Renal cortical epithelial cell (primary cell): ENCODE results near the gene PGM2L1. TPM values are rescaled to one million over a fixed set of nuclear protein-coding genes. Genes with fewer than 3 reads are reported as not detected.

Experiments
- DNase-seq: peaks from one replicate; pipeline ENCODE4 v3.0.0-alpha.2; 2011; ENCODE audit warnings: low read depth
- total RNA-seq: library from RNA; depleted of rRNA; stranded (reverse); fragments of >200 nt; gene quantifications from 2 replicates; pipeline ENCODE4 v1.2.3, GENCODE V29; 2014

The PGM2L1 gene
- total RNA-seq: 29.2 and 32.6 TPM in 2 replicates

DNA sequence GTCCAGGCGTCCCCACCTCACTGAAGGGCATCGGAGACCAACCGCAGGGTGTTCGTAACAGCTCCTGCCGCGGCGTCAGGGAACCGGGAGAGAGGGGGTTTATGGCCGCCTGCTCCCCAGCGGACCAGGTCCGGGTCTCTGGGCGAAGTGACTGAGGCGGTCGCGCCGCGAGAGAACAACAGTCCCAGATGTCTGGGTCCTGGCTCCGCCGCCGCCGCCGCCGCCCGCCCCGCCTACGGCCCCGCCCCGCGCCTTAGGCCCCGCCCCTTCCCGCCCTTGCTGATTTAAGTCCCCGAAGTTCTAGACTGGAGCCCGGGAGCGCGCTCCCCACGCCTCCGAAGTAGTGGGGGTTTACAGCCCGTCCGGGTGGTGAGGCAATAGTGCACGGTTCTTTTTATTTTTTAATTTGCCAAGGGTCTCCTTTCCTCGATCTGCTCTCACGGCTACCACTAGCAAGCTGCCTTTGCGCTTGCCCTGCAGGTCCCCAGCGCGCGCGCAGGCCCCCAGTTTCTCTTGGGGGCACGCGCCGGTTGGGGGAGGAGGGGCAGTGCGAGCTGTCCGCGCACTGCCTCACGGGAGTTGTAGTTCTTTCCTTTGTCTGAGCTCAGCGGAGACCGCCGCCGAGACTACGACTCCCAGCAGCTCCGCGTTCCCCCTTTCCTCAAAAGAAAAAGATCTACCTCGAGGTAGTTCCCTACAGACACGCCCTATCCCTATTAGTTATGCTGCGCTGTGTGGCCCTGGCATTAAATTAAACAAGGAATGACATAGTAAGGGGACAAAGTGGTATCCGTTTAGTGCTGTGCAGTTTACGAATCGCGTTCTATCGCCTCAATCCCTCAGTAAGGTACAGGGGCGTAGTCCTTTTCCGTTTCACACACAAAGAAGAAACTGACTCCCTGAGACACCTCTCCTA, at the start of gene PGM2L1:
PGM2L1 (minus strand) TSS at position 190 of the 916 bp plus-strand sequence. CDS start 272 bp downstream, outside the sequence.
- DNase-seq: peak; percentile 86

DNA sequence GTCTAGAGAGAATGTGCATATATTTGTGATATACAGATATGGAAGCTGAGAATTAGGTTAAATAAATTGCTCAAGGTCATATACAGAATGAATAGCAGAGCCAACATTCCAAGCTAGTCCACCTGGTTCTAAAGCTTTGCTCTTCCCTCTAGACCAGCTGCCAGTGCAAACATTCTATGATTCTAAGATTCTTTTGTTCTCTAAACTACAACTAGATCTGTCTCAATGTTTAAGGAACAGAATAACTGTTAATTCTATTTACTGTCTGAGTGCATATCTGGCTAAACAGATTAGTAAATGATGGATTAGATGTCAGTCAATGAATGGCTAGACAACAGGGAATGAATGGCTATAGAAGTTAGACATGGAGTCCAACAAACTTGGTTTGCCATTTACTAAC, 49.5 kb upstream of the PGM2L1 start:
- DNase-seq: no peak

DNA sequence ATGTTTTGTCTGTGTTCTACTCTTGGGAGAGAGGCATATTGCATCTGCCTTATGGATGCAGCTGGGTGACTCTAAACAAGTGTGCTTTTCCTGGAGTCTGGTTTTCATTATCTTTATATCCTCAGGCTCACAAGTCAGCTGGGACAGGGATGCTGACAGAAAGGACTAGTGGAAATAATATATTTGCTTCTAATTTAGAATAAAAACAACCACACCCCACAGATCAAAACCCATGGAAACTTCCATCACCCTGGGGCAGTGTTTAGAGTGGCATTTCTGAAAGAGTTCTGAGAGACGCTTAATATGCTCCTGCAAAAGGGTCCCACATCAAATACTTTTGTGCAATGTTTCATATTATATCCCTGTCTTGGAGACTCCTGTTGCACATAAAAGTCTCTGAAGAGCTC, 48.3 kb upstream of the PGM2L1 start:
- DNase-seq: no peak

DNA sequence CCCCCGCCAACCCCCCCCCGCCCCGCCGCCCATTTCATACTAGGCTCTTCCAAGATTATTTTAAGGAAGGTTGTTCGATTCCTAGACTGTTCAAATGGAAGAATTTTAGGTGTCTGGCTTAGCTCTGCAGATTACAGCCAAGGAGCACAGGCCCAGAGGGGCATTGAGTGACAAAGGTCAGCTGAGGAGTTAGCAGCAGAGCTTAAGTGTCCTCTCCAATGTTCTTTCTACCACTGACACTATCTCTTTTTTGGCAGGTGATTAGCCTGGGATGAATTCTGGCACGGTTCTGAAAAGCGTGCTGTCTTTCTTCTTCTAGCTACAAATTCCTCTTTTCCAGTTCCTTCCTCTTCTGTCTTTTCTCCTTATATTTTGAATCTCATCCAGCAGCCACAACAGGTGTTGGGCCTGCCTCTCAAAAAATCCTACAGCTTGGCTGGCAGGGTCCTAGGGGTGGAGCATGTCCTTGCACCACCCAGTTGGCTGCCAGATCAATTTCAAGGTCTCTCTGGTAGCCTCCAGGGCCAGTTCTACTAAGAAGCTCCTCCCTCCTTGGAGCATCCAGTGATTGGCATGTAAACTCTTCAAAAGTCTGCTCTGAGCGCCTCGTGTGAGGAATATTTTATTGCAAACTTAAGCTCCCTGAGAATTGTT, 46.1 kb upstream of the PGM2L1 start:
- DNase-seq: no peak

DNA sequence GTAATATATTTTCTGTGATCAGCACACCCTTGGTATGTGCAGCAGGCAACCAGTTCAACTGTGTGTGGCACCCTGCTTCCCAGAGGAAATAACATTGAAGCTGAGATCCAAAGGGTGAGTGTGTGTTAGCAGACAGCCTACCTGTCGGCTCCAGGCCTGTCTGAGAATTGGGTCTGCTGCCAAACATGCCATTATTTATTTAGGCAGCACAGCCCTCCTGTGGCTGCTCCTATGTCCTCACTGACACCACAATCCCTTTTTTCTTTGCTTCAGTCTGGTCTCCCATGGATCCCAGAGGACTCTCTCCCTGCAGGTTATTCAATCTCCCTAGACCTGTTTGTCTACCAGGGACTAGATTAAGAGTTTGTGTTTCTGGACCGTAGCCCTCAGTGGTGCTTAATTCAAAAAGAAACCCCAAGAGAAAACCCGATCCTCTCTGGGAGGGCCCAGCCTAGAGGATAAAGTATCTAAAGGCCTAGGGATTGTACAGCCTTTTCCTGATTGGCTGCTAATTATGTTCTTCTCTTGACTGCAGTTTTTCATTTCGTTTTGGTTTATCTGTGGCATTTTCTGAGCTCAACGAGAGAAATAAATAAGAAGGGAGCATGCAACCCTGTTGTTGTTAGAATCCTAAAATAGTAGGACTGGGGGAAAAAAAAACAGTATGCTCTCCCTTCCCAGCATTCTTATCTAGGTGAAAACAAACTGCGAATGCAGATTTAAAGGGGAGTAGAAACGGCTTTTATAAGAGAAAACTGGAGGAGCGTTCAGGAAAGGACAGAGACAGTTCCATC, 45.0 kb upstream of the PGM2L1 start:
- peak; percentile 54 for DNase-seq

DNA sequence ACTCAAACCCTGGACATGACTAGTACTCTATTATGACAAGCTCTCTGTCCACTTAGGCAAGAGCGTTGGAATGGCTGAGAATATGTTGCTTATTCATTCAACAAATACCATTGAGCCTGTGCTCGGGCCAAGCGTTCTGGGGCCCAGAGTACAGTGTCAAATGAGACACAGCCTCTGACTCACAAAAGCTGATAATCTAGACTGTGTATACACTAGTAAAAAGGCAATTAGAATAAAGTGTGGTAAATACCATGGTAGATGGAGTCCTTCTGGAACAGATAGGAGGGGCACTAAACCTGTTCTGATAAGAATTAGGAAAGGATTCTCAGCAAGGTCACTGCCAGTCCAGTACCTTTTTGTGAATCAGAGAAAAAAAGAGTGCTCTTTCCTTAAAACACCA, 44.4 kb upstream of the PGM2L1 start:
- peak; percentile 27 for DNase-seq

DNA sequence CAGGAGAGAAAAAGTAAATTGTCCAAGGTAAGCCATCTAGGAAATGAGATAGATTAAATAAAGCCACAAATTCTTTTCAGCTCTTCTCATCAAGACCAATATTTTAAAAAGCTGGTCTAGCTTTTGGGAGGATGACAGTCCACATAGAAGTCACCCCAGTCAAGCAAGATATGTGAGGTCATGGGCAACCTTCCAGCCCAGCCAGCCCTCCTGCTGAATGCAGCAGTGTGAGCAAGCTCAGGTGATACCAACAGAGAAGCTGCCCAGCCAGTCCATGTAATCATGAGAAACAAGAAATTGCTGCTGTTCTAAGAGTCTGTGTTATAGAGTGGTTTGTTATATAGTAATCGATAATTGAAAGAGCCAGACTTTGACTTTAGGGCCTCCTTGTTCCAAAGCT, 40.4 kb upstream of the PGM2L1 start:
- DNase-seq: no peak

DNA sequence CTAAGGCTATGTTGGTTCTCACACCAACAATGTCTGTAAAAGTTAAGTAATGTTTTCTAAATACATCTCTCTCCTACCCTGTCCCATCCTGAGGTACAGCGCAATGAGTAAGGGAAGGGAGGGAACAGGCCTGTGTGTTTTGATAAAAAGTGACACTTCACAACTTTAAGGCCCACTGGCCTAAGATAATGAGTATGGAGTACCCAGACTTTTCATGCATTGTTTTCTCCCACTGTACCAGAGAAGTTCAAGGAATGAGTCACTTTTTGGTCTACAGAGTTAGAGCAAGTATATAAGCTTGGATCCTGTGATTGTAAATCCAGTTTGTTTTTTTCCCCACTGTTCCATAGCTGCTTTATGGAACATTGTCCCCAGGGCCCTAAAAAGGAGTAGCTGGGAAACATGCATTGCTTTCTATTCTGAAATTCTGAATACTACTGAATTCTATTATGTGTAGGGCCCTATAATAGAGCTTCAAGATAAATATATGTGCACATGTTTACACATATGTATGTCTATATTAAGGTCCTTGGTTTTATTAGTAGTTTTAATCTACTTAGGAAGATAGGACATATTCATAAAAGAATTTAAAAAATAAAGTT, 39.3 kb upstream of the PGM2L1 start:
- DNase-seq: peak; percentile 90

DNA sequence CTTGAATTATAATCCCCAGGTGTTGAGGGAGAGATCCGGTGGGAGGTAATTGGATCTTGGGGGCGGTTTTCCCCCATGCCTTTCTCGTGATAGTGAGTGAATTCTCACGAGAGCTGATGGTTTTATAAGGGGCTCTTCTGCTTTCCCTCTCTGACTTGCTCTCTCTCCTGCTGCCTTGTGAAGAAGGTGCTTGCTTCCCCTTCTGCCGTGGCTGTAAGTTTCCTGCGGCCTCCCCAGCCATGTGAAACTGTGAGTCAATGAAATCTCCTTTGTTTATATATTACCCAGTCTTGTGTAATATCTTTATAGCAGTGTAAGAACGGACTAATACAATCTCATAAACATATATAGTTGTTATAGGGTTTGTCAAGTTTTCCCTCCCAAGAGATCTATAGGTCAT, 36.3 kb upstream of the PGM2L1 start:
- peak; percentile 7 for DNase-seq

DNA sequence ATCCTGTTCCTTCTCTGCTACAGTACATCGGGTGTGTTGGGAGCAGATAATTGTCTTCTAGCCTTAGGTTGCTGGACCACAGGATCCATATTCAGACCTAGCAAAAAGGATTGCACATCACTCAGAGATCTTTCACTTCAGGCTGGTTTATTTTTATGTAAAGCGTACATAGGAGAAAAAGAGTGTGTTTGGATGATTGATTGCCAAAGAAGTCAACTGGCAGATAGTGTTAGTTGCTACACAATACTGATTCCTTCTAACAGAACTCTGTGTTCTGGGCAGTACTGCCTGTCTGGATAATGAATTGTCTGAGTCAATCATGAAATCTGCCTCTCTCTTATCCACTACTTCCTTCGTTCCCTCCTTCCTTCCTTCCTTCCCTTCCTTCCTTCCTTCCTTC, 31.0 kb upstream of the PGM2L1 start:
- no peak for DNase-seq

DNA sequence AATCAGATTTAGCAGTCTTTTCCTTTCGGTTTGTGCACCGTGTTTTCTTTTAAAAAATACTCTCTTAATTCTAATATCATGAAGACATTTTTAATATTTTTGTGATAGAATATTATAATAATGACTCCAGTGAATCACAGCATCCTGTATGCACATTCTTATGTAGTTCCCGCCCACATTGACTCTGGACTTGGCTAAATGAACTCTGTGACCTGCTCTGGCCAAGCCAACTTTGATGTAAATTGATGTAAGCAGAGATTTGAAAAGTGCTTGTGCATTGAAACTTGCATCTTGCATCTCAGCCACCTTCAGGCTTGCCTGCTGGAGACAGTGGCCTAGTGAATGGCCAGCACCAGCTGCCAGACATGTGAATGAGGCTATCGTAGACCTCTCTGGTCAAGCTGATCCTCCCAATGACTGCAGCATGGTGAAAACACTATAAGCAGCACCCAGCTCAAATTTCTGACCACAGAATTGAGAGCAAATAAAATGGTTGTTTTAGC, 29.2 kb upstream of the PGM2L1 start:
- DNase-seq: no peak

DNA sequence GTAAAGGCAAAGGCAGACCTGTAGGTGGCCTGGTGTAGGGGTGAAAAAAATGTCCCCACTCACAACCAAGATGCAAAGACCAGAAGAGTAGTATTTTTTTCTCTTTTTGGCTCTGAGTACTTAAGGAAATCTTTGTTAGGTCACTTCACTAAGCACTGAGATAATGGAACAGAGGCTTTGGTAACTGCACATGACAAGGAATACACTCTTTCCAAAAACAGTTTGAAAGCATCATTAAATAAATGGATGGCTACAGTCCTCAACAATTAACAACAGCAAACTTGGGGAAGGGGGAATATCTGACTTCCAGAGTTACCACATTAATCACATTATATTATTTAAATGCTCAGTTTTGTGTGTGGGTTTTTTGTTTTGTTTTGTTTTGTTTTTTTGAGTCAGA, 26.9 kb upstream of the PGM2L1 start:
- no peak for DNase-seq

DNA sequence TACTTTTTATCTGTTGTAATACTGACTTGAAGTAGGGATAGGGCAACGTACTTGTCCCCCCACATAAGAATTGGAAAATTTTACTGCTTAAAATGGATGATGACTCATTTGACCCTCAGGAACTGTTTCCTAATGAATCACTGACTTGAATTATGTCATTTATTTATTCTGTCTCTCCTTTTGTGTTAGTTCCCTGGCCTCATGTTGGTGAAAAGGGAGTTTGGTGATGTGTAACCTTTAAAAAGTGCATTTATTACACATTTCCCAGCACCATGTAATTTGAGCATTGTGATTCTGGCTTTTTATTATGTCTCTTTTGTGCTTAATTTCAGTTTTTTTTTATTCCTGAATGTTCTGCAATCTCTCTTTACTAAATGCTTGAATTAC, 20.3 kb upstream of the PGM2L1 start:
- peak; percentile 96 for DNase-seq

DNA sequence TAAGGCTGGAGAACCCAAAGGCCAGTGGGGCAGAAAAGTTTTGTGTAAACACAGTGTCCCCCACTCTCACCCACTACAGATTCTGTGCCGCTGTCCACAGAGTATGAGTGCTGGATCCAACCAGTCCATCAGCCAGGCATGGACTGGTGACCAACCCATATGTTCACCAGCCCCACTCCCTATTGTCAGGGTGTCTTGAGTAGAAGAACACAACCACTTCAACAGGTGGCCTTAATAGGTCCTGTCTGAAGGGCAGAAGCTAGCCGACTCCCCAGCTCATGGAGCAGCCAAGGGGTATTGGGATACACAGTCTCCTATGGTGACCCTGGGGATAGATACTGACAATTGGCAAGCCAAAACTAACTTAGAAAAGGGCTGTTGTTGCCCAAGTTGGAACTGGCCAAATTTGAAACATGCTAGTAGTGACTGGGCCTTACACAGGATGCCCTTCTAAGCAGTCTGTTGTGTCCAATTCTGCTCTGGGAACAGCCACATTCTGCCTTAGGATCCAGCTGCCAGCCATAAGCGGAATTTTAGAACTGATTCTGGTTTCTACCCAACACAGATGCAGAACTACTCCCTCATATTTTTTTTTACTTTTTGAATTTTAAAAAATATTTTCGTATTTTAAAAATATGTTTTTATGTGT, 19.8 kb upstream of the PGM2L1 start:
- DNase-seq: peak; percentile 21

DNA sequence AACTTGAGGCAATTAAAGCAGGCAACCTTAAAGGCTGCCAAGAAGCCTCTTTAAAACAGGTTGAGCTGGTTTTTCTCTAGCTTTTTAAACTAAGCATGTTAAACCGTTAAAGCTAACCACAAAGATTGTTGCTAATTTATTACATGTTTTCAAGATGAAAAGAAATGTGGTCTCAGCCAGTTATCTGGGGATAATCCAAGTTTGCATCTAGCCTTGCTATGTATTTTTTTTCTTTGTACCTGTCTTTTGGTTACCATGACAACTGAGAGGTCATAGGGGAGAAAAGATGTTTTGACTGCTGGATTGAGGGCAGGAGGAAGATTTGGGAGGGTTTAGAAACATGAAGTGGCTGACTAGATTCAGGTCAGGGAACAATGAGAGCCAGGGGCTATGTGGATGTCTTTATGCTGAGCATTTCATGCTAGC, 19.2 kb upstream of the PGM2L1 start:
- peak; percentile 78 for DNase-seq

DNA sequence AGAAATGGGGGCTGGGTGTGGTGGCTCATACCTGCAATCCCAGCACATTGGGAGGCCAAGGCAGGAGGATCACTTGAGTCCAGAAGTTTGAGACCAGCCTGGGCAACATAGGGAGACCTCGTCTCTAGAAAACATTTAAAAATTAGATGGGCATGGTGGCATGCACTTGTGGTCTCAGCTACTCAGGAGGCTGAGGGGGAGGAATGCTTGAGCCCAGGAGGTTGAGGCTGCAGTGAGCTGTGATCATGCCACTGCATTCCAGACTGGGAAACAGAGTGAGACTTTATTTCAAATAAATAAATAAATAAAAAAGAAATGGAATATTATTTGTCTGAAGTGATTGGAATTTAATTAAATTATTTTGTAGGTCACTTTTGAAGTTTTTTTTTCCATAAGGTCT, 18.7 kb upstream of the PGM2L1 start:
- DNase-seq: peak; percentile 12

DNA sequence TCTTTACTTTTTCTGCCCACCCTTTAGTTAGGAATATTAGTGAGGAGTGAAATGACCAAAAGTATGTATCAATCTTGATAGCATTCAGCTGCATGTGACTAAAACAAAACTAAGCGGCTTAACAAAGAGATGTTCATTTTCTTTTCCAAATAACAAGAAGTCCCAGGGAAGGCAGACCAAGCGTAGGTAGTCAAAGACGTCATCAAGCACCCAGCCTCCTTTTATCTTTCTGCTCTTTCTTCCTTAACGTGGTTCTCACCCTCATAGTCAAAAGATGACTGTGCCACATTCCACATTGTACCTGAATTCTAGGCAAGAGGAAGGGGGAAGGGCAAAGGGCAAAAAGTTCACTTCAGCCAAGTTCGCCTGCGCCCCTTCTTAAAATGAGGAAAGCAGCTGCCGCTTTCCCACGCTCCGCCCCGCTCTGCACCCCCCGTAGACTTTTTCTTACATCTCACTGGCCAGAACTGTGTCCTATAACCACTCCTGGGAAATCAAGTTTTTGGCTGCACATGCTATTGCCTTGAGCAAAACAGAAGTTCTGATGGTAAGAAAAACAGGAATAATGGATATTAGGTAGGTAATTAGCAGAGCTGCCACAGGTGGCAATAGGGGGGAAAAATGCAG, 14.6 kb upstream of the PGM2L1 start:
- peak; percentile 49 for DNase-seq

DNA sequence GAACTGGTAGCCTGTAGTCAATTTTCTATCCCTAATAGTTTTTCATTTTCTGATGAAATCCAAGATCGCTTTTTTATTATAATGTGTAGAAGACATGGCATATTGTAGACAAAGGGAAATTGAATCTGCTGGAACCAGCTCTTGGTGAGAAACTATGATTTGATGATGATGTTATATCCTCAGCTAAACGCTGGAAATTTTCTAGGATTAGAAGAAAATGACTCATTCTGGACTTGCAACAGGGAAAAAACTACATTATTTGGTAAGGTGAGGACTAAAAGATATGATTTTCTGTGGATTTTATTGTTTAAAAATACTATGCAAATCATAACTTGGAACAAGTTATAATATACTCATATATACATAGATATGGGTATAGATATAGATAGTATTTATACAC, 14.1 kb upstream of the PGM2L1 start:
- DNase-seq: no peak

DNA sequence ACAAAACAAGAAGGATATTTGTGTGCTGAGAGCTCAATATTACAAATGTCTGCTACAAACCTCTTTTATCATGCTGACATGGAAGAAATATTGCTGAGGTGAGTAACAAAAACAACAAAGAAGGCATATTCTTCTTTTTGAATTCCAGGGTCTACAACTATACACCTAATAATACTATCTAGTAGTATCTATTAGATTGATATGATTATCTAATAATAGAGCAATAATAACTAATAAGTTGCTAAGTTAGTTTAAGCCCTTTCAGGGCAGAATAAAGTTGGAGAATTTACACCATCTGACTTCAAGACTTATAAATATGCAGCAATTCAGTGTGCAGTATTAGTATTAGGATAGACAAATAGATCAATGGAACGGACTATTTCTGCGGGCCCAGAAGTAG, 11.4 kb upstream of the PGM2L1 start:
- no peak for DNase-seq

DNA sequence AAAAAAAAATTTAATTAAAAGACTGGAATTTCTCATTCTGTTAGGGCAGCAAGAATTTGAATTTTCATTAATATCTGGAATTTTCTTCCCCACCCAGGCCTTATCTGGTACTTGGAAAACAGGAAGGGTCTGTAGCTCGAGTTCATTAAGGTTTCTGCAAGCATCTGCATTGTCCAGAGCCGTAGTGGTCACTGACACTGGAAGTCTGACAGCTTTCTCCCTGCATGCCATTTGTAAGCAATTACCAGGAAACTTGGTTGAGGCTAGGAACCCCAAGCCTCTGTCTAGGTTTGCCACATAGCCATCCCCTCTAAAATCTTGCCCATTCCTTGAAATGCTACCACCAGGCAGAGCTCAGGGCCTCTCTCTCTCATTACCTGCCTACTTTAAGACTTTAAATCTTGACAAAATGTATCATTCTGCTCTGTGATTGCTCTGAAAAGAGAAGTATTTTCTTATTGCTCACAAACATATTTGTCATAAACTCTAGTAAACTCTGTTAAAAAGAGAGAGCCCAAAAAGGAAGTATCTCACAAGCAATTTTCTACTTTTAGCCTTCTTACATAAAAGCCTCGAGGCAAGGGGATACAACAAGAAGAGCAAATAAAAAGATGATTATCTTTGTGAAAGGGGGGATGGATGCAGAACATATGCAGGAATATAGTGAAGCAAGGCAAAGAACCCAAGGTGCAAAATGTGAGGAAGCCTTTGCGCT, 5.5 kb upstream of the PGM2L1 start:
- no peak for DNase-seq
